Activated CD8-positive, alpha-beta memory T cell treated with anti-CD3 and anti-CD28 coated beads, Interleukin-2, amount 50 U/mL, for 24 hours (primary cell): ENCODE data around the gene NDUFV2.
"Not testable (repeated sequence)": the region's sequence is repeated elsewhere in the genome, so short reads cannot be mapped to it uniquely, and the experiment has no call there.

Source experiments
- DNase-seq: peaks from one replicate; pipeline ENCODE4 v3.0.0-alpha.2; 2020; ENCODE audit errors: extremely low read depth

NDUFV2 gene

DNA sequence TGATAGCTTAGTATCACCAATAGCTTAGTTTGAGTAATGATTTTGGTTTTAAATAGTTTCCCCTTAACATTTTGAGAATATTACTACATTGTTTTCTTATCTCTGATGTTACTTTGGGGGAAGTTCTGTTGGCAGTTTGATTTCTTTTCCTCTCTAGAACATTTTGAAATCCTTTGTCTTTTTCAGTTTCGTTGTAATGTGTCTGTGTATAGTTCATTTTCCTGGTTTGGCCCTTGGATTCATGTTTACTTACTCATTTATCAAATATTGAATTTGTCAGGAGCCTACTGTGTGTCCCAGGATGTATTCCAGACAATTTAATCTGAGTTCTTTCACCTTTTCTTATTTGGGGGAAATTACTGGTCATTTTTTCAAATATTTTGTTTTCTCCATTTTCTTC is 50.8 kb downstream of the NDUFV2 start:
- DNase-seq: no peak

DNA sequence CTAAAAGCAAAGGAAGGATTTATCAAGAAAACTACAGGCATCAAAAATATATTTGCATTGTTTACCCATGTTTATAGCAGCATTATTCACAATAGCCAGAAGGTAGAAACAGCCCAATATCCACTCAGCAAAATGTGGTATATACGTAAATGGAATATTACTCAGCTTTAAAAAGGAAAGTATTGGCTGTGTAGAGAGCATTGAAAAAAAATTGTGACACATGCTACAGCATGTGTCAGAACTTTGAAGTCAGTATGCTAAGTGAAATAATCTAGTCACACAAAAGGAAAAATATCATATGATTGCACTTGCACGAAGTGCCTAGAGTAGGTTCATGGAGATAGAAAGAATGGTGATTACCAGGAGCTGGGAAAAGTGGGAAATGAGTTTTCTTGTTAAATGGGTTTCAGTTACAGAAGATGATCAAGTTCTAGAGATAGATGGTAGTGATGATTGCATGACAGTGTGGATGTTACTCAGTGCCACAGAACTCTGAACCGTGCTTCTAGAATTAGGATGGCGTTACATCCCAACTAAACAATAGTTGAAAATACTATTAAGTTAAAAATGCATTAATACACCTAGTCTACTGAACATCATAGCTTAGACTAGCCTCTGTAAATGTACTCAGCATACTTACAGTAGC is 54.2 kb downstream of the NDUFV2 start:
- DNase-seq: no peak

DNA sequence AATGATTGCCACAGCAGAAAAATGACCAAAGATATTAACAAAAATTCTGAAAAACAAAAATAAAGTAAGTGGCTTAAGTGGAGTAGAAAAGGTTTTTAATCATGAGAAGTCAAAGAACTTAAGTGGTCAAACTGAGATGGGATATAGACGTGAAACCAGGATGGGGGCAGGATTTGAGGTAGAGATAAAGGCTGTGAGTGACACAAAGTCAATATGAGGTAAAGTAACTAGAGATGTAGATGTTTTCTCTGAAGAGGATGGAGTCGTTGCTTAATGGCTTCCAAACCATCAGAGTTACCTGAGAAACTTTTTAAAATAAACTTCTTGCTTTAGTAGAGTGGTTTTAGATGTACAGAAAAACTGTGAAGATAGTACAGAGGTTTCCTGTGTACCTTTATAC is 55.3 kb downstream of the NDUFV2 start:
- DNase-seq: no peak

DNA sequence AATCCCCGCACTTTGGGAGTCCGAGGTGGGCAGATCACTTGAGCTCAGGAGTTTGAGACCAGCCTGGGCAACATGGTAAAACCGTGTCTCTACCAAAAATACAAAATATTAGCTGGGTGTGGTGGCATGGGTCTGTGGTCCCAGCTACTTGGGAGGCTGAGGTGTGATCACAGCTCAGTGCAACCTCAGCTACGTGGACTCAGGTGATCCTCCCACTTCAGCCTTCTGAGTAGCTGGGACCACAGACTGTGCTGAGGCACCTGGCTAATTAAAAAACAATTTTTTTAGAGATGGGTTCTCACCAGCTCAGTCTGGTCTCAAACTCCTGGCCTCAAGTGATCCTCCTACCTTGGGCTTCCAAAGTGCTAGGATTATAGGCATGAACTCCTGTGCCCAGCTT is 57.5 kb downstream of the NDUFV2 start:
- DNase-seq: no peak

GRCh38 chr18:9162663-9163062 is 60.2 kb downstream of the NDUFV2 start:
- not testable (repeated sequence) for DNase-seq

GRCh38 chr18:9164149-9164548 is 61.6 kb downstream of the NDUFV2 start:
- DNase-seq: not testable (repeated sequence)

- DNase-seq: not testable (repeated sequence)
These were observed 63.4 kb downstream of the NDUFV2 start for GRCh38 chr18:9165883-9166282.

- DNase-seq: not testable (repeated sequence)
These were observed 67.0 kb downstream of the NDUFV2 start for GRCh38 chr18:9169515-9169914.

DNA sequence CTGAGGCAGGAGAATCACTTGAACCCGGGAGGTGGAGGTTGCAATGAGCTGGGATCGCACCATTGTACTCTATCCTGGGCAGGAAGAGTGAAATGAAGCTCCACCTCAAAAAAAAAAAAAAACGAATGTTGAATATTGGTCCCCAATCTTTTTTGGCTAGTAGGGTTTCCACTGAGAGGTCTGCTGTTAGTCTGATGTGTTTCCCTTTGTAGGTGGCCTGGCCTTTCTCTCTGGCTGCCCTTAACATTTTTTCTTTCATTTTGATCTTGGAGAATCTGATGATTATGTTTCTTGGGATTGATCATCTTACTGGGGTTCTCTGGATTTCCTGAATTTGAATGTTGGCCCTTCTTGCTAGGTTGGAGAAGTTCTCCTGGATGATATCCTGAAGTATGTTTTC is 69.4 kb downstream of the NDUFV2 start:
- not testable (repeated sequence) for DNase-seq

GRCh38 chr18:9172506-9173127 is 70.1 kb downstream of the NDUFV2 start:
- no peak for DNase-seq

- DNase-seq: no peak
These were observed 71.3 kb downstream of the NDUFV2 start for GRCh38 chr18:9173770-9174233.

- DNase-seq: no peak
These were observed 71.8 kb downstream of the NDUFV2 start for GRCh38 chr18:9174302-9174701.

DNA sequence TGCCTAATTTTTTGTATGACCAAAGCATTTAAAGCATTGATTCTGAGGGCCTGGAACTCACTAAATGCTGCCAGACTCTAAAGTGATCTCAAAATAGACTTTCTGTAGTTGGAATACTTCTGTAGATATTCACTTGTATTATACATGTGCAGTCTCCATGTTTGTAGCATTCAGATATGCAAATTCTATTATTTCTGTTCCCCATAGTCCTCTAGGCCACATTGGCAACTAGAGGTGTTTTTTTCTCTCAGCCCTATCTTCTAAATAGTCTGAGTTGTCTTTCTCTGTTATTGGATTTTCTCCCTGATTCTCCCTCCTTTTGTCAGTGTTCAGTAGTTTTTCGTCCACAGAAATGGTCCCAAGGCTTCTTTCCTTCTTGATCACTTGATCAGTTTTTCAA is 72.6 kb downstream of the NDUFV2 start:
- DNase-seq: no peak

GRCh38 chr18:9177031-9177430 is 74.5 kb downstream of the NDUFV2 start:
- no peak for DNase-seq

GRCh38 chr18:9177466-9177865 is 75.0 kb downstream of the NDUFV2 start:
- no peak for DNase-seq

GRCh38 chr18:9178557-9178956 is 76.1 kb downstream of the NDUFV2 start:
- DNase-seq: no peak

GRCh38 chr18:9181275-9181674 is 78.8 kb downstream of the NDUFV2 start:
- DNase-seq: no peak

DNA sequence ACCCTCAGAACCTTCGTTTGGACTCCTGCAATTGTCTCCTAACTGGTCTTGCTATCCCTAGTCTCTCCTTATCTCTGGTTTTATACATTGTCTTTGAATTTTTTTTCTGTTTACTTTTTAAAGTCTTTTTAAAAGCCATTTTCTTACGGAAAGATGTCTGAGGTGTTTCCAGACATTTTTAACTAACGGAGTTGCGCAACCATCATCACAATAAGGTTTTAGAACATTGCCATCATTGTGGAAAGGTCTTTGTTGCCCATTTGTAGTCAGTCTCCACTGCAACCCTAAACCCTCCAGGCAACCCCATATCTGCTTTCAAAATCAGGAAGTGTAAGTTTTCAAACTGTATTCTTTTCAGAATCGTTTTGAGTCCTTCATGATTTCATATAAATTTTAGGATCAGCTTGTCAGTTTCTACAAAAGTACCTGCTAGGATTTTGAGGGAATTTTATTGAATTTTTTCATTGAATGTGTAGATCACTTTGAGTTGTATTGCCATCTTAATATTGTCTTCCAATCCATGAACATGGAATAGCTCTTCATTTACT is 80.4 kb downstream of the NDUFV2 start:
- no peak for DNase-seq
